Fibroblast of the aortic adventitia (primary cell): ENCODE data around the gene ZNF729. TPM values are rescaled to one million over a fixed set of nuclear protein-coding genes. Genes with fewer than 3 reads are reported as not detected.

Experiments used
- DNase-seq: peaks from one replicate; pipeline ENCODE4 v3.0.0-alpha.2; 2010; ENCODE audit warnings: low read depth
- H3K4me3 ChIP-seq: 2 replicates; pipeline ENCODE4 v1.5.1; 2011; ENCODE audit warnings: low read depth, mild to moderate bottlenecking, control low read depth, low read length, moderate library complexity
- CTCF ChIP-seq: IDR thresholded peaks from 2 replicates; pipeline ENCODE4 v1.5.1; 2011; ENCODE audit warnings: mild to moderate bottlenecking, low read length, control low read depth, inconsistent platforms; ENCODE audit not compliant: insufficient read depth
- small RNA-seq: library from RNA; depleted of rRNA; stranded (forward); fragments of <200 nt; gene quantifications from one replicate; pipeline ENCODE3, GENCODE V24; 2012
- total RNA-seq: library from RNA; depleted of rRNA; stranded (reverse); fragments of >200 nt; gene quantifications from 2 replicates; pipeline ENCODE4 v1.2.3, GENCODE V29; 2012; ENCODE audit warnings: low replicate concordance

The ZNF729 gene
- total RNA-seq, 1 donor: not detected

- TF ChIP-seq CTCF: no peak
- no peak for DNase-seq
- H3K4me3 ChIP-seq: no peak overlapping the region
Measured at GRCh38 chr19:22326219-22326618, 40.0 kb downstream of the ZNF729 start.

DNA sequence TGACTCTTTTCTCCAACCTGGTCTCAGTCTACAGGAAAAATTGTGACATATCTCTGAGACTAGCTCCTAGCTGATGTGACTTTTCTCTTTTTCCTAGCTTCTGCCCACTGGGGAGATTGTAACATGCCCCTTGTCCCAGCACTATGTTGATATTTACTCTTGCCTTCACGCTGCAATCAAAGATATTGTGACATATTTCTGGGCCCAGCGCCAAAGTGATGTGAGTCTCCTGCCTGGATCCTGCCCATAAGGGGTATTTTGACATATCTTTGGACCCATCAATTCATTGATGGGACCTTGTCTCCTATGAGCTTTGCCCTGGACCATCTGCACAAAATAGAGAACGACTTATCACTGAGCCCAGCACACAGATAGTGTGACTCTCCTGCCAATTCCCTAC, 41.1 kb downstream of the ZNF729 start:
- no peak for DNase-seq
- no peak overlapping the region for H3K4me3 ChIP-seq
- no peak for TF ChIP-seq CTCF

- no peak for TF ChIP-seq CTCF
- H3K4me3 ChIP-seq: no peak overlapping the region
- DNase-seq: no peak
Measured at GRCh38 chr19:22331521-22331920, 45.3 kb downstream of the ZNF729 start.

DNA sequence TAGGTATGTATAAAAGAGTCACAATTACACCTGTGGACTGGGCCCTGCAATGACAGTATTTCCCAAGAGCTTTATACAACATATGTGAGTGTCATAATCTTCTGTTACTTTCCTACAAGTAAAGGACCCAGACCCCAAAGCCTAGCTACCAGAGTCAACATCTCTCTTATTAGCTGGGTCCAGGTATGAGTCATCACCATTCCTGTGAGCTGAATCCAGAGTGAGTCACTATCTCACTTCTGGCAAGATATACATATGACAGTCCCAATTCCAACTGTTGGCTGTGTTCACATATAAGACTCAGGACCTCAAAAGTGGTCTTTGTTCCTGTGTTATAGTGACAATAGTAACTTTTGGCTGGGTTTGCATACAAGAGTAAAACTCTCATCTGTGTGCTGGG, 46.7 kb downstream of the ZNF729 start:
- DNase-seq: no peak
- no peak for TF ChIP-seq CTCF
- no peak overlapping the region for H3K4me3 ChIP-seq

- no peak overlapping the region for H3K4me3 ChIP-seq
- TF ChIP-seq CTCF: no peak
- no peak for DNase-seq
Measured at GRCh38 chr19:22335716-22336115, 49.5 kb downstream of the ZNF729 start.

DNA sequence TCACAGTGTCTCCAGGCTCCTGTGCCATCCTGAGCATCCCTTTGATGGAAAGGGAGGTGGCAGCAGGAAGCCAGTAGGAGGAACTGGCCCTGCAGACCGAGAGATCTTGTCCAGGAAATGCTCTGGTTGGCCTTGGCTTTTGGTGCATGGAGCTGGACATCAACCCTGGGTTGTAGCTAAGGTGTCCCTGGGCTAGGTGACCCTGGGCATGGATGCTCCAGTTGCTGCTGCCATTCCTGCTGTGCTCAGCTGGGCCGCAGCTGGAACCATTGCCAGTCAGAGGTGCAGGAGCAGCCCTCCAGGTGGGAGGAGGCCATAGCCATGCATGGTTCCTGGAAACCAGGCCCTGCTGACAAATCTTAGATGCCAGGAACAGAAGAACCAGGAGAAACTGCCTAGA, 68.4 kb downstream of the ZNF729 start:
- no peak for TF ChIP-seq CTCF
- DNase-seq: no peak
- H3K4me3 ChIP-seq: no peak overlapping the region

Small RNAs within 50 kb of the gene (small RNA-seq; reads per million reads assigned to genes)
- not detected for gene AC011494.1

Other genes with a start within 250 kb of the ZNF729 start
- 0.54 and 0.57 TPM in 2 replicates for gene ZNF257, start 234.0 kb upstream of the ZNF729 start, total RNA-seq
- 0.18 and 0.33 TPM in 2 replicates for gene ZNF676, start 89.5 kb upstream of the ZNF729 start, total RNA-seq
- not detected in 2 replicates for gene ZNF98, start 135.9 kb downstream of the ZNF729 start, total RNA-seq